Parathyroid adenoma (tissue), 2 donors: ENCODE data around the gene IGF1R.

Experiments
- H2AFZ ChIP-seq: fragments of 300-600 bp; sonication (generic); one replicate; pipeline ENCODE4 v1.7.0; 2017; ENCODE audit warnings: antibody characterized with exemption, mild to moderate bottlenecking
- H3K27ac ChIP-seq: fragments of 300-600 bp; sonication (generic); one replicate; pipeline ENCODE4 v1.7.0; 2017
- H3K27me3 ChIP-seq: fragments of 300-600 bp; sonication (generic); one replicate; pipeline ENCODE4 v1.7.0; 2017; ENCODE audit warnings: low read length; ENCODE audit not compliant: control insufficient read depth, insufficient read depth
- H3K36me3 ChIP-seq: fragments of 300-600 bp; sonication (generic); one replicate; pipeline ENCODE4 v1.7.0; 2017; ENCODE audit warnings: low read length; ENCODE audit not compliant: control insufficient read depth, insufficient read depth
- H3K4me1 ChIP-seq: fragments of 300-600 bp; sonication (generic); one replicate; pipeline ENCODE4 v1.7.0; 2017; ENCODE audit warnings: control low read depth
- H3K4me2 ChIP-seq: fragments of 300-600 bp; sonication (generic); one replicate; pipeline ENCODE4 v1.7.0; 2017; ENCODE audit warnings: low read length
- H3K4me3 ChIP-seq: fragments of 300-600 bp; sonication (generic); one replicate; pipeline ENCODE4 v1.7.0; 2017; ENCODE audit warnings: low read depth, low read length
- H3K79me2 ChIP-seq: fragments of 300-600 bp; sonication (generic); one replicate; pipeline ENCODE4 v1.7.0; 2017; ENCODE audit warnings: control low read depth
- H3K9ac ChIP-seq: fragments of 300-600 bp; sonication (generic); one replicate; pipeline ENCODE4 v1.7.0; 2017; ENCODE audit warnings: mild to moderate bottlenecking
- H3K9me3 ChIP-seq: fragments of 300-600 bp; sonication (generic); one replicate; pipeline ENCODE4 v1.7.0; 2017; ENCODE audit warnings: low read length; ENCODE audit not compliant: control insufficient read depth
- CTCF ChIP-seq: fragments of 300-600 bp; sonication (generic); IDR thresholded peaks from one replicate; pipeline ENCODE4 v1.7.0; 2017; ENCODE audit warnings: antibody characterized with exemption, mild to moderate bottlenecking
- donor health status: primary hyperparathyroidism.

The IGF1R gene

GRCh38 chr15:98657721-98658120 is 9.4 kb downstream of the IGF1R start:
- Histone ChIP-seq H3K4me2 (no peak overlapping the region), H3K27ac (no peak overlapping the region), H2AFZ (no peak overlapping the region), H3K27me3 (no peaks in the 10 kb centered on the region), H3K9me3 (no peaks in the 10 kb centered on the region), H3K79me2 (peaks cover 23% of the 10 kb centered on the region), H3K36me3 (no peaks in the 10 kb centered on the region), H3K4me1 (no peaks in the 10 kb centered on the region), H3K9ac (no peak overlapping the region), H3K4me3 (no peak overlapping the region)
- TF ChIP-seq CTCF, result no peak

GRCh38 chr15:98658831-98659699 is 10.7 kb downstream of the IGF1R start:
- no peaks in the 10 kb centered on the region for H3K9me3 ChIP-seq
- peaks cover 28% of the 10 kb centered on the region for H3K79me2 ChIP-seq
- no peaks in the 10 kb centered on the region for H3K27me3 ChIP-seq
- H3K27ac ChIP-seq, result no peak overlapping the region
- H3K4me3 ChIP-seq, result no peak overlapping the region
- H3K9ac ChIP-seq, result no peak overlapping the region
- no peaks in the 10 kb centered on the region for H3K36me3 ChIP-seq
- no peak overlapping the region for H3K4me2 ChIP-seq
- peak; percentile 69 for TF ChIP-seq CTCF
- no peaks in the 10 kb centered on the region for H3K4me1 ChIP-seq
- H2AFZ ChIP-seq, result no peak overlapping the region

- H3K27ac ChIP-seq, result no peak overlapping the region
- H3K9me3 ChIP-seq, result no peaks in the 10 kb centered on the region
- no peak overlapping the region for H3K4me2 ChIP-seq
- no peak for TF ChIP-seq CTCF
- no peak overlapping the region for H3K9ac ChIP-seq
- no peaks in the 10 kb centered on the region for H3K27me3 ChIP-seq
- no peaks in the 10 kb centered on the region for H3K4me1 ChIP-seq
- no peak overlapping the region for H2AFZ ChIP-seq
- no peak overlapping the region for H3K4me3 ChIP-seq
- no peaks in the 10 kb centered on the region for H3K36me3 ChIP-seq
- peaks cover 29% of the 10 kb centered on the region for H3K79me2 ChIP-seq
Measured at GRCh38 chr15:98660055-98660454, 11.7 kb downstream of the IGF1R start.

GRCh38 chr15:98663045-98663444 is 14.7 kb downstream of the IGF1R start:
- no peak overlapping the region for H3K4me3 ChIP-seq
- H3K79me2 ChIP-seq, result peaks cover 44% of the 10 kb centered on the region
- H3K4me1 ChIP-seq, result no peaks in the 10 kb centered on the region
- H3K9ac ChIP-seq, result no peak overlapping the region
- no peaks in the 10 kb centered on the region for H3K9me3 ChIP-seq
- H3K4me2 ChIP-seq, result no peak overlapping the region
- no peak overlapping the region for H3K27ac ChIP-seq
- TF ChIP-seq CTCF, result no peak
- no peaks in the 10 kb centered on the region for H3K36me3 ChIP-seq
- no peak overlapping the region for H2AFZ ChIP-seq
- H3K27me3 ChIP-seq, result no peaks in the 10 kb centered on the region

GRCh38 chr15:98663606-98664005 is 15.3 kb downstream of the IGF1R start:
- H3K27me3 ChIP-seq, result no peaks in the 10 kb centered on the region
- H3K79me2 ChIP-seq, result peaks cover 44% of the 10 kb centered on the region
- no peak overlapping the region for H2AFZ ChIP-seq
- H3K36me3 ChIP-seq, result no peaks in the 10 kb centered on the region
- no peak overlapping the region for H3K4me3 ChIP-seq
- no peaks in the 10 kb centered on the region for H3K4me1 ChIP-seq
- no peak overlapping the region for H3K9ac ChIP-seq
- TF ChIP-seq CTCF, result no peak
- no peaks in the 10 kb centered on the region for H3K9me3 ChIP-seq
- no peak overlapping the region for H3K27ac ChIP-seq
- H3K4me2 ChIP-seq, result no peak overlapping the region
